HG02571 (cell line): ENCODE results near the gene AP1M1.

Experiments
- ATAC-seq: cut with Tn5 transposase; IDR thresholded peaks from one replicate; pipeline ENCODE4 v1.9.1; 2021; ENCODE audit warnings: mild to moderate bottlenecking, moderate library complexity; ENCODE audit not compliant: unreplicated experiment

The AP1M1 gene

GRCh38 chr19:16207063-16207462 lies 9.4 kb downstream of the AP1M1 start:
- ATAC-seq: no peak

GRCh38 chr19:16207490-16208025 lies 9.8 kb downstream of the AP1M1 start:
- ATAC-seq: no peak

- no peak for ATAC-seq
These were observed 10.5 kb downstream of the AP1M1 start for GRCh38 chr19:16208064-16208759.

- ATAC-seq: no peak
These were observed 11.3 kb downstream of the AP1M1 start for GRCh38 chr19:16208847-16209665.

GRCh38 chr19:16210168-16210567 lies 12.5 kb downstream of the AP1M1 start:
- ATAC-seq: no peak

GRCh38 chr19:16213076-16213475 lies 15.4 kb downstream of the AP1M1 start:
- ATAC-seq: no peak

- no peak for ATAC-seq
These were observed 19.3 kb downstream of the AP1M1 start for GRCh38 chr19:16216744-16217670.

- no peak for ATAC-seq
These were observed 20.2 kb downstream of the AP1M1 start for GRCh38 chr19:16217716-16218451.

GRCh38 chr19:16218851-16219250 lies 21.1 kb downstream of the AP1M1 start:
- no peak for ATAC-seq

GRCh38 chr19:16222806-16223205 lies 25.1 kb downstream of the AP1M1 start:
- ATAC-seq: no peak

- ATAC-seq: no peak
These were observed 26.0 kb downstream of the AP1M1 start for GRCh38 chr19:16223746-16224145.

GRCh38 chr19:16224293-16225045 lies 26.8 kb downstream of the AP1M1 start:
- no peak for ATAC-seq

GRCh38 chr19:16225279-16226183 lies 27.8 kb downstream of the AP1M1 start:
- no peak for ATAC-seq

- ATAC-seq: no peak
These were observed 28.5 kb downstream of the AP1M1 start for GRCh38 chr19:16226184-16226591.

GRCh38 chr19:16226878-16227836 lies 29.4 kb downstream of the AP1M1 start:
- ATAC-seq: no peak

GRCh38 chr19:16227837-16228636 lies 30.3 kb downstream of the AP1M1 start:
- ATAC-seq: no peak
